Mucosa of descending colon (tissue), 3 donors: ENCODE data around the gene WRNIP1. TPM values are rescaled to one million over a fixed set of nuclear protein-coding genes. Genes with fewer than 3 reads are reported as not detected.

Experiments used
- ATAC-seq: fragments of 200-7000 bp; cut with Tn5 transposase; one replicate; pipeline ENCODE4 v1.9.1; 2020; ENCODE audit warnings: mild to moderate bottlenecking, moderate library complexity
- DNase-seq, 3 donors: peaks; one replicate each; pipeline ENCODE4 v3.0.0-alpha.2; 2020
- H3K36me3 ChIP-seq: fragments of 200-600 bp; one replicate; pipeline ENCODE4 v1.8.0; 2021; ENCODE audit warnings: low read depth, mild to moderate bottlenecking
- H3K4me1 ChIP-seq: fragments of 200-600 bp; one replicate; pipeline ENCODE4 v1.8.0; 2021; ENCODE audit warnings: low read depth, mild to moderate bottlenecking
- H3K4me3 ChIP-seq: fragments of 200-600 bp; one replicate; pipeline ENCODE4 v1.8.0; 2021; ENCODE audit warnings: mild to moderate bottlenecking
- H3K9me3 ChIP-seq: fragments of 200-600 bp; one replicate; pipeline ENCODE4 v1.8.0; 2021; ENCODE audit warnings: mild to moderate bottlenecking
- intact Hi-C, 2 donors: fragments of 100-400 bp; cut with DNase I in 1 of 2; cut with micrococcal nuclease in 1 of 2; formaldehyde crosslinking; loops; one replicate each; pipeline versions ENCODE4 v1.11.0 to v1.11.1; 2022; cut with DNase I, micrococcal nuclease
- total RNA-seq, 3 donors: library from RNA; stranded (reverse); fragmentation: NEBNext Ultra II Directional in 2 of 3; extraction: Animal tissue kit (Norgen Biotek cat#: 25700) in 2 of 3; gene quantifications; one replicate each; pipeline versions ENCODE4 v1.2.1 to v1.2.4, GENCODE V29; 2021 to 2023
- TF ChIP-seq, protein P1 (sequence below): fragments of 200-600 bp; IDR thresholded peaks from one replicate; pipeline ENCODE4 v1.8.0; 2022; ENCODE audit warnings: antibody characterized with exemption, mild to moderate bottlenecking
- donor health status: DM: no; HTN: no; CAD: no; lungs with moderate emphysema.
- donor health status: DM: no; HTN: no; CAD: no.
- donor health status: DM: no; HTN: yes; CAD: no.

Gene WRNIP1
- total RNA-seq, 3 donors from 2014 or later, result 39.0 to 41.1 (median 39.7) TPM

DNA sequence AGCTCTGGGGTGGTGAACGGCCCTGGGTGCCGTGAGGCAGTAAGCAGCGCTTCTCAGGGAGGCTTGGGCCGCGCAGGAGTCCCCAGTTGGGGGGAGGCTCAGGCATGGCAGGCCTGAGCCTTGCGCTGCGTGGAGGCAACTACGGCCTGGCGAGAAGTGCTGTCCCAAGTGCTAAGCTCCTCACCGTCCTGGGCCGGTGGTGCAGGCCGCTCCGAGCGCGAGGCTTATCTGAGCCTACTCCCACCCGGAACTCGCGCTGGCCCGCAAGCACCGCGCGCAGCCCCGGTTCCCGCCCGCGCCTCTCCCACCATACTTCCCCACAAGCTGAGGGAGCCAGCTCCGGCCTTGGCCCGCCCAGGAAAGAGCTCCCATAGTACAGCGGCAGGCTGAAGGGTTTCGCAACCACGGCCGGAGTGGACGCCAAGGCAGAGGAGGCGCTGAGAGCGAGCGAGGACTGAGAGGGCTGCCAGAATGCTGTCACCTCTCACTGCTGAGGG lies 1.8 kb upstream of the WRNIP1 start:
- Histone ChIP-seq H3K9me3 (no peaks in the 10 kb centered on the region), H3K4me3 (no peak overlapping the region), H3K36me3 (no peaks in the 10 kb centered on the region), H3K4me1 (peaks cover 20% of the 10 kb centered on the region)
- intact Hi-C loops, result no loop called here
- DNase-seq (peak in 2 of 3 donors; percentile 60 to 77), ATAC-seq (no peak)
- TF ChIP-seq, protein P1, sequence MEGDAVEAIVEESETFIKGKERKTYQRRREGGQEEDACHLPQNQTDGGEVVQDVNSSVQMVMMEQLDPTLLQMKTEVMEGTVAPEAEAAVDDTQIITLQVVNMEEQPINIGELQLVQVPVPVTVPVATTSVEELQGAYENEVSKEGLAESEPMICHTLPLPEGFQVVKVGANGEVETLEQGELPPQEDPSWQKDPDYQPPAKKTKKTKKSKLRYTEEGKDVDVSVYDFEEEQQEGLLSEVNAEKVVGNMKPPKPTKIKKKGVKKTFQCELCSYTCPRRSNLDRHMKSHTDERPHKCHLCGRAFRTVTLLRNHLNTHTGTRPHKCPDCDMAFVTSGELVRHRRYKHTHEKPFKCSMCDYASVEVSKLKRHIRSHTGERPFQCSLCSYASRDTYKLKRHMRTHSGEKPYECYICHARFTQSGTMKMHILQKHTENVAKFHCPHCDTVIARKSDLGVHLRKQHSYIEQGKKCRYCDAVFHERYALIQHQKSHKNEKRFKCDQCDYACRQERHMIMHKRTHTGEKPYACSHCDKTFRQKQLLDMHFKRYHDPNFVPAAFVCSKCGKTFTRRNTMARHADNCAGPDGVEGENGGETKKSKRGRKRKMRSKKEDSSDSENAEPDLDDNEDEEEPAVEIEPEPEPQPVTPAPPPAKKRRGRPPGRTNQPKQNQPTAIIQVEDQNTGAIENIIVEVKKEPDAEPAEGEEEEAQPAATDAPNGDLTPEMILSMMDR, result no peak

DNA sequence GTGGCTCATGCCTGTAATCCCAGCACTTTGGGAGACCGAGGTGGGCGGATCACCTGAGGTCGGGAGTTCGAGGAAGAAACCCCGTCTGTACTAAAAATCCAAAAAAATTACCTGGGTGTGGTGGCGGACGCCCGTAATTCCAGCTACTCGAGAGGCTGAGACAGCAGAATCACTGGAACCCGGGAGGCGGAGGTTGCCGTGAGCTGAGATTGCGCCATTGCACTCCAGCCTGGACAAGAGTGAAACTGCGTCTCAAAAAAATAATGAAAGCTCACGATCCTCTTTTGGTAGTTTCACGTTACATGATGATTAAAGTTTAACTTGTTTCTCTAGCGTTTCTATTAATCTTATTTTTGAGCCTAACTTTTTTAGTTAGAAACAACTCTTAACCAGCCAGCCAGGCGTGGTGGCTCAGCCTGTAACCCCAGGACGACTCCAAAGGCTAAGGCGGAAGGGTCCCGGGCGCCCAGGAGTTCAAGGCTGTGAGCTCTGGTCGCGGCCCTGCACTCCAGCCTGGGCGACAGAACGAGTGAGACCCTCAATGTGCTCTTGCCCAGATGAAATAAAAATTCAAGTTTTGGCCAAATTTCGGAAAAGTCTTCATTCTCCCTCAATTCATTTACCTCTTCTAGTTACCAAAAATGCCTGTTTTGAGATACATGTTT lies 1.2 kb upstream of the WRNIP1 start:
- peaks cover 23% of the 10 kb centered on the region for H3K4me1 ChIP-seq
- intact Hi-C loops, result no loop called here
- DNase-seq (peak; percentile 35 to 66 (median 53)), ATAC-seq (no peak)
- no peak overlapping the region for H3K4me3 ChIP-seq
- no peaks in the 10 kb centered on the region for H3K36me3 ChIP-seq
- no peaks in the 10 kb centered on the region for H3K9me3 ChIP-seq
- TF ChIP-seq, protein P1, result no peak

DNA sequence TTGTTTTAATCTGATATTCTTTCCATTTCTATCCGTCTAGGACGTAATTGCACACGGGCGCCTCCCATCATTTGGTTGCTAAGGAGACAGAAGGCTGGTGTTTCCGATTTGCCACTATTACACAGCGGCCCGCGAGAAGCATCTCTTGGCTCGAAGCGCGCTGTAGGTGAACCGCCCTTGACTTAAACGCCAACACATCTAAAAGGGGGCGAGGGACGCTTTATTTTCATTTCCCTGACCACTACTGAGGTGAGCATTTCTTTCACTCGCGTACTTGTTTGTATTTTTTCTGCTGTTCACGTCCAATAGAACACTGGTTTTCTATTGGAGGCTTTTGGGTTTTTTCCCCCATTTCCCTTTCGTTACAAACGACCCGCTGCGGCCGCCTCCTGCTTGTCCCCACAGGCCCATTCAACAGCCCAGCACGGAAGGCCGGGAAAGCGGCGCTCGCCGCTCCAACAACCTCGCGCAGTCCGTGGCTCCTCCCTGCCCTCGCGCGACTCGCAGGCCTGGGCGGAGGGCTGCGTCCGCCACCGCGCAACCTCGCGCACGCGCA lies 505 bp upstream of the WRNIP1 start:
- Histone ChIP-seq H3K9me3 (no peaks in the 10 kb centered on the region), H3K36me3 (no peaks in the 10 kb centered on the region), H3K4me1 (peaks cover 23% of the 10 kb centered on the region), H3K4me3 (peak overlapping the region; percentile 87)
- TF ChIP-seq, protein P1, result no peak
- intact Hi-C loops, result no loop called here
- ATAC-seq (peak; percentile 41), DNase-seq (peak; percentile 71 to 76 (median 73))

DNA sequence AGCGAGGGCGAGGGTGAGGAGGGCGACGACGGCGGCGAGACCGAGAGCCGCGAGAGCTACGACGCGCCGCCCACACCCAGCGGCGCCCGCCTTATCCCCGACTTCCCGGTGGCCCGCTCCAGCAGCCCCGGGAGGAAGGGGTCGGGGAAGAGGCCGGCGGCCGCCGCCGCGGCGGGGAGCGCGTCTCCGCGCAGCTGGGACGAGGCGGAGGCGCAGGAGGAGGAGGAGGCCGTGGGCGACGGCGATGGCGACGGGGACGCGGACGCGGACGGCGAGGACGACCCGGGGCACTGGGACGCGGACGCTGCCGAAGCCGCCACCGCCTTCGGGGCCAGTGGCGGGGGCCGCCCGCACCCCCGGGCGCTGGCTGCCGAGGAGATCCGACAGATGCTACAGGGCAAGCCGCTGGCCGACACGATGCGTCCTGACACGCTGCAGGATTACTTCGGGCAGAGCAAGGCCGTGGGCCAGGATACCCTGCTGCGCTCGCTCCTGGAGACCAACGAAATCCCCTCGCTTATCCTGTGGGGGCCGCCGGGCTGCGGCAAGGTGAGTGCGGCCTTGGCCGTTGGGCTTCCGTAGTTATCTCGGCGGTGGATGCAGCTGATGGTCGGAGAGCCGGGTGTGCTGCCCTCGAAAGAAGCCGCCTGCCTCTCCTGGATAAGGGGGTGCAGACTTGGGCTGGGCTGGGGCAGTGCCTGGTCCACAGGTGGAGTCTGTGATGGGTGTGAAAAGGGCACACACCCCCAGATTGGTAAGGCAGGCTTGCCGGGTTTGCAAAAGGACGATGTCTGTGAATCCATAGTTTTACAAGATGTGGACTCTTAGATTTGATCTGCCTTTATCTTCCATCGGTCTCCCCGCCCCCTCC lies 938 bp downstream of the WRNIP1 start:
- Histone ChIP-seq H3K9me3 (no peaks in the 10 kb centered on the region), H3K4me3 (peak overlapping the region; percentile 87), H3K4me1 (peaks cover 23% of the 10 kb centered on the region), H3K36me3 (no peaks in the 10 kb centered on the region)
- DNase-seq (peak; percentile 53 to 77 (median 76)), ATAC-seq (peak; percentile 53)
- intact Hi-C loops, result no loop called here
- TF ChIP-seq, protein P1, result no peak

DNA sequence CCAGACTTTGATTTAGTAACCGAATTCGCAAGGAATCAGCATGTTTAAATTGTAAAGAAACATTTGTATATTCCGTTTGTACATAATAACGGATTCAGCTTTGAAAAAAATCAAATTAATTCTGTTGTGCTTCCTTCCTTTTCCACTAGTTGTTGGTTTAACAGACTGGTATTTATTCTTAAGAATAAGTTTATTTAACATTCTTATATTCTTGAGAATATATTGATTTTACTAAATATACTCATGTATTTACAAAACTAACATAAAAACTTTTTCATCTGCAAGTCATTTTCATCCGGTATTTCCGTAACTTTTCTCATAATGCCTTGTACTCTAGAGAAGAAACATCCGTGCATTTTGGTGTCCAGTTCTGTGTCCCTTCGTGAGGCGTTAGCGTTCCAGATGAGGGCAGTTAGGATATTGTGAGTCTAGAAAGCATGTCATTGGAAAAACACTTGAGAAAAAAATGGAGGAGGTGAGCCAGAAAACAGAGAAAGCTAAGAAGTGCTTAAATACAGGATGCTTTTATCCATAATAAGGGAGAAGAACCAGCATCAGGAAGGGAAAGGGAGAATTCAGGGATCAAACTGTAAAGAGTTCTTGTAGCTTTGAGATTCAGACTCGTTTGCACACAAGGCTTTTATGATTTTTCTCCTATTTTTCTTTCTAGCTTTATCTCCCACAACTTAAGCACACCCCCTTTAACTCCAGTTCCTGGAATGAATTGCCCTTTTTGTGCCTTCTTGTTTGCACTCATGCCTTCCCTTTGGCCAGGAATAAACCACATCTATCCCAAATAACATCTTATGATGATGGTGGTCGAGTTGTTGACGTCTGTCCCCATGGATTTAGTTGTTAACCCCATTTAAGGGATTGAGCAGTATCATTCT lies 1.8 kb downstream of the WRNIP1 start:
- H3K9me3 ChIP-seq, result no peaks in the 10 kb centered on the region
- no peaks in the 10 kb centered on the region for H3K36me3 ChIP-seq
- peaks cover 23% of the 10 kb centered on the region for H3K4me1 ChIP-seq
- H3K4me3 ChIP-seq, result no peak overlapping the region
- intact Hi-C loops, result no loop called here
- no peak for DNase-seq
- TF ChIP-seq, protein P1, result no peak
- no peak for ATAC-seq
